NCI-H1105 treated with DMSO at 0.1 percent for 48 hours (cell line): ENCODE measurements around the gene PCBP4.
"Not testable (repeated sequence)": the region's sequence is repeated elsewhere in the genome, so short reads cannot be mapped to it uniquely, and the experiment has no call there.

Experiments
- DNase-seq: peaks from one replicate; lab custom pipeline; 2025; lab: John Stamatoyannopoulos, UW

The PCBP4 gene

DNA sequence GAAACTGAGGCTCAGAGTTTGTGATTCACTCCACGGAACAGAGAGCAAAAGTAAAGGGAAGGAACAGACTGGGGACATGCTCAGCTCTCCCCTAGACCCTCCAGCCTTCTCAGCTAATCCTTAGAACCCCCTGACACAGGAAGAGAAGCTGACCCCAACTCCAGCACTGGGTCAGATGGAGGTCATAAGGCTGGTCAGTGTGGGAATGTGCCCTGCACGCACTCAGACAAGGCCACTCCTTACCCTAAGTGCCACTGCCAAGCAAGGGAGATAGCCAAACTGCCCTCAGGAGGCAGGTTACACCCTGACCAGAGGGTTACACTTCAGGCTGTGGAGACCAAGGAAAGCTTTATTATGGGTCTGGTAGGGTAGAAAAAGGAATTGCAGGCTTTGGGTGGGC, 27.3 kb upstream of the PCBP4 start:
- no peak for DNase-seq

DNA sequence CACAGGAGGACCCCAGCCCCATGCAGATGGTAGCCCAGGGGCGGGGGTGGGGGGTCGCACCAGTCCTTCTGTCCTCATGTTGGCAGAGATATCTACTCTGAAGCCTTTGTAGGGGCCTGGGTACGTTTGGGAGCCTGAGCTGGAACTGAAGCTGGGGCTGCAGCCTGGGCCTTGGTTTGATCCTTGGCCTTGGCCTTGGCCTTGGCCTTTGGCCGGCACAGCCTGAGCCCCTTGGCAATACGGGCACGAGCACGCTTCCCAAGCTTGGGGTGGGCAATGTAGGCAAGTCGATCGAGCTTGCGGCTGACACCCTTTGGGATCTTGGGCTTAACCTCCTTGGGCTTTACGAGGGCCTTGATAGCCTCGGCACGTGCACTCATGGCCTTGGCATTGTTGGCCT, 26.4 kb upstream of the PCBP4 start:
- not testable (repeated sequence) for DNase-seq

DNA sequence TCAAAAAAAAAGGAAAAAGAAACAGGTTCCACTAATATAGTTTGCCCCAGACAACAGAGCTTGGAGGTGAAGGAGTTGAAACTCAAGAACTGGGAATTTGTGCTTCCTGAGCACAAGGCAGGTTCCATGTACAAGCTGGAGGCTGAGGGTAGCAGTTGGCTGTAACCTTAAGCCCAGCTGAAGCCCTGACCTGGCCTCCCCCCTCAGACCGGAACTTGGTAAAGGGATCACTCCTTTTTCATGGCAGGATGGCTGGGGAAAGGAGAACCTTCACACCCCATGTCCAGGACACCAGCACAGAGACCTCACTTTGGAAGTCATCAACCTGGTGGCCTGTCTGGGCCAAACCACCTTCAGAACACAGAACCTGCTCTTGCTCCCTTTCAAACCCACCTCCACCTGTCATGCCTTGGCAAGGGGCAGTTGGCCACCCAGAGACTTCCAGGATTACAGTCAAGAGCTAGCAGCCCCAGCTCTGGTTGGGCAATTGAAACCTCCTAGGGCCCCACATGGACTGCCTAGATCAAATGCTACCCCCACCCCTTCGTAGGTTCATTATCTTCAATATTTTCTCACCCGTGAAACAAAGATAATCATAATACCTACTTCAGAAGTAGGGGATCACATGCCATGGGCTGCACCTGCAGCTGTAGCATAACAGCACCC, 24.9 kb upstream of the PCBP4 start:
- DNase-seq, result no peak

DNA sequence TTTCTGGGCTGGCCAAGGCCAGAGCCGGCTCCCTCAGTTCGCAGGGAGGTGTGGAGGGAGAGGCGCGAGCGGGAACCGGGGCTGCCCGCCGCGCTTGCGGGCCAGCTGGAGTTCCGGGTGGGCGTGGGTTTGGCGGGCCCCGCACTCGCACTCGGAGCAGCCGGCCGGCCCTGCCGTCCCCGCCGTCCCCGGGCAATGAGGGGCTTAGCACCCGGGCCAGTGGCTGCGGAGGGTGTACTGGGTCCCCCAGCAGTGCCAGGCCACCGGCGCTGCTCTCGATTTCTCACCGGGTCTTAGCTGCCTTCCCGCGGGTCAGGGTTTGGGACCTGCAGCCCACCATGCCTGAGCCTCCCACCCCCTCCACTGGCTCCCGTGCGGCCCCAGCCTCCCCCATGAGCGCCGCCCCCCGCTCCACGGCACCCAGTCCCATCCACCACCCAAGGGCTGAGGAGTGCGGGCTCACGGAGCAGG, 23.3 kb upstream of the PCBP4 start:
- DNase-seq, result not testable (repeated sequence)

DNA sequence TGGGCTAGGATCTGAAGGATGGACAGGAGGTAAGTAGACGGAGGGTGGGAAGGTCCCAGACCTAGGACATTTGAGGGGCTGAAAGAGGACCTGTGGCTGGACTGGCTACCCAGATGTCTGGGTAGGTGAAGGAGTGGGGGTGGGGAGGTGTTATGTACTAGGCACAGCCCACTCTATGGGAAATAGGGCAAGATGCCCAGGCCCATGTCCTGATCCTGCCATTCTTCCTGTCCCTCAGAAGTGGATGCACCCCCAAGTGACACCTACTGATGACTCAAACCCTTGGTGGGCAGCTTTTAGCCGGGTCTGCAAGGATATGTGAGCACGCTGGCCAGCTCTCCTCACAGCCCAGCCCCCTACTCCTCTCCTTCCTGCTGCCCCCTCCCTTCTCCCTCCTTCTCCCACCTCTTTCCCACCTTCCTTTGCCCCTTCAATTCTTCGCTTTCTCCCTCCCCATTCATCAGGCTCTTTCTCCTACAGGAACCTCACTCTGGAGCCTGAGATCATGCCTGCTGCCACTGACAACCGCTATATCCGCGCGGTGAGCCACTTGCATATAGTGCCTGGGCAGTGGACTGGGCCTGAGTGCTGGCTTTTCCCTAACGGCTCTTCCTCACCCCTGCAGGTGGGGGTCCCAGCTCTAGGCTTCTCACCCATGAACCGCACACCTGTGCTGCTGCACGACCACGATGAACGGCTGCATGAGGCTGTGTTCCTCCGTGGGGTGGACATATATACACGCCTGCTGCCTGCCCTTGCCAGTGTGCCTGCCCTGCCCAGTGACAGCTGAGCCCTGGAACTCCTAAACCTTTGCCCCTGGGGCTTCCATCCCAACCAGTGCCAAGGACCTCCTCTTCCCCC, 21.3 kb upstream of the PCBP4 start:
- no peak for DNase-seq

DNA sequence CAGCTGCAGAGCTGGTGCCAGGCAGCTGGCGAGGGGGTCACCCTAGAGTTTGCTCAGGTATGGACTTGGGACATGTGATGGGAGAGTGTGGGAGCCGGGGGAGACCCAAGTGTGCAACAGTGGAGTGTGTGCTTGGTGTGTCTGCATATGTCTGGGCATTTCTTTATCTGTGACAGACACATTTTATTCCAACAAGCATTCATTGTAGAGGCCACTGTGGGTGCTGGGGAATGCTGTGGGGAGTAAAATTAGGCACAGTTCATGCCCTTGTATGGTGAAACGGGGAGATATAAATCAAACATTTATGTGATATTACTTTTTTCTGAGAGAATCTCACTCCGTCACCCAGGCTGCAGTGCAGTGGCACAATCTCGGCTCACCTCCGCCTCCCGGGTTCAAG, 20.3 kb upstream of the PCBP4 start:
- no peak for DNase-seq

DNA sequence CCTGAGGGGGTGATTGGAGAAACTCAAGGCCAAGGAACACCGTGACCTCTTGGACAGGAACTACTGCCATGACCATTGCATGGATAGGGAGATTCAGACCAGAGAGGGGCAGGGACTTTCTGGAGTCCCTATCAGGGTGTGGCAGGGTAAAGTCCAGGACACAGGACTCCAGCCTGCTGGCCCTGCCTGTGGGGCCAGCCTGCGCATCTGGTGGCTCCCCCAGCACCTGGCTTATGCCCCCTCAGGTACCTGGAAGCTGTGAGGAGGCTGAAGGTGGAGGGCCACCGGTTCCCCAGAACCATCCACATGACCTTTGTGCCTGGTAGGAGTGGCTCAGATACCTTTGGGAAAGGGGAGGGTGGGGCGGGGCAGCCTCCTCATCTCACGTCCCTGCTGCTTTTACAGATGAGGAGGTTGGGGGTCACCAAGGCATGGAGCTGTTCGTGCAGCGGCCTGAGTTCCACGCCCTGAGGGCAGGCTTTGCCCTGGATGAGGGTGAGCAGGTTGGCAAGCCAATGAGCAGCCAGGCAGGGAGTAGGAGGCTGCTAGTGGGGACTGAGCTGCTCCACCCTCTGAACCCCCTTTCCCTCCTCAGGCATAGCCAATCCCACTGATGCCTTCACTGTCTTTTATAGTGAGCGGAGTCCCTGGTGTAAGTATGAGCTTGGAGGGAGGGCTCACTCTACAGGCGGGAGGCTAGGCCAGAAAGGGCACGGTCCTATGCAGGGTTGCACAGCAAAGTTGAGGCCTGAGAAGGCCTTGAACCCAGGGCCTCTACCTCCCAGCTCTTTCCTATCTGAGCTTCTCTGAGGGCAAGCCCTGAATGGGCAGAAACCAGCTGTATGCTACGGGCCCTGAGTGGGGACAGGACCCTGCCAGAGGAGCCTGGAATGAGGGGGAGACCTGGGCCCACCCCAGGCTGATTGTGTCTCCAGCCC, 19.0 kb upstream of the PCBP4 start:
- no peak for DNase-seq

DNA sequence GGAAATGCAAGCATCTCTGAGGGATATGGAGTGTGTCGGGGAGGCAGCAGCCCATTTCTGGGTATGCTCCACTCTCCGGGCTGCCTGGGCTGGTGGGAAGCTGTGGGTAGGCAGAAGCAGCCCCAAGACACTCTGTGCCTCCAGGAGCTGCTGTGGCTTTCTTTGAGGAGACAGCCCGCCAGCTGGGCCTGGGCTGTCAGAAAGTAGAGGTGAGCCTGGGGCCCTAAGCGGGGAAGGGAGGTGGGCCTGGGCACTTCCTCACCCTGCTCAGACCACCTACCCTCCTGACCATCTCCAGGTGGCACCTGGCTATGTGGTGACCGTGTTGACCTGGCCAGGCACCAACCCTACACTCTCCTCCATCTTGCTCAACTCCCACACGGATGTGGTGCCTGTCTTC, 17.8 kb upstream of the PCBP4 start:
- DNase-seq, result no peak

DNA sequence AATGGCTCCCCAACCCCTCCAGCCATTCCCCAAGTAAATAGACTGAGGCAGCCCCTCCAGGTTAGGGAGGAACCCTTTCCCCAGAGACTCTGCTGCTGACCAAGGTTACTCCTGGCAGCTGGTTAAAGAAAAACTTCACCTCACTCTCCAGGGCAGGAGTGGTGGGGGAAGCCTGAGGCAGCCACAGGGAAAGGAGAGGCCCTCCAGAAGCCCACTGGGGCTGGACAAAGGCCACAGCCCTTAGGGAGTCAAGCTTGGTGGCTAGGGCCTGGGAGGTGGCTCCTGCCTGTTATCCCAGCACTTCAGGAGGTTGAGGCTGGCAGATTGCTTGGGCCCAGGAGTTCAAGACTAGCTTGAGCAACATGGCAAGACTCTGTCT, 17.0 kb upstream of the PCBP4 start:
- DNase-seq, result no peak

DNA sequence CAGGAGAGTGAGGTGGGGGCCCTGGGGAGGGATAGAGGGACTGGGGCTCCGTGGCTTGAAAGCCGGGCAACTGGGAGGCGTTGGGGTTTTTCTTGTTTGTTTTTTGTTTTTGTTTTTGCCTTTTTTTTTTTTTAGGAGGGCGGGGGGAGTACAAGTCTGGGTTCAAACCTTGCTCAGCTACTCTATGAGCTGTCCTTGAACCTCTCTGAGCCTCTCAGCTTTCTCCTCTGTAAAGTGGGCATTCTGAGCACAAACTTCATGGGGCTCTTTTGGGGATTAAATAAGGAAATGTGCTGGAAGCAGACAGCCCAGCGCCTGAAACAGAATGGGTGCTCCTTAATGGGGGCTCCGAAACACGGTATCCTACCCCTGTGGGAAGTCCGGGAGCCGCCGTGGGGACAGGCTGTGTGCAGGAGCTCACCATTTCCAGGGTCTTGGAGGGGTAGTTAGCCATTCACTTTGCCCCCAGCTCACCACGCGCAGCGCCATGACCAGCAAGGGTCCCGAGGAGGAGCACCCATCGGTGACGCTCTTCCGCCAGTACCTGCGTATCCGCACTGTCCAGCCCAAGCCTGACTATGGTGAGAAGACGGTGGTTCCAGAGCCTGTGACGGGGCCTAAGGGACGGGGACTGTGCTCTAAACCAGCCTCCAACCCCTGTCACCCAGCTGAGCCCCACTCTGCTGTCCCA, 16.5 kb upstream of the PCBP4 start:
- DNase-seq, result no peak

DNA sequence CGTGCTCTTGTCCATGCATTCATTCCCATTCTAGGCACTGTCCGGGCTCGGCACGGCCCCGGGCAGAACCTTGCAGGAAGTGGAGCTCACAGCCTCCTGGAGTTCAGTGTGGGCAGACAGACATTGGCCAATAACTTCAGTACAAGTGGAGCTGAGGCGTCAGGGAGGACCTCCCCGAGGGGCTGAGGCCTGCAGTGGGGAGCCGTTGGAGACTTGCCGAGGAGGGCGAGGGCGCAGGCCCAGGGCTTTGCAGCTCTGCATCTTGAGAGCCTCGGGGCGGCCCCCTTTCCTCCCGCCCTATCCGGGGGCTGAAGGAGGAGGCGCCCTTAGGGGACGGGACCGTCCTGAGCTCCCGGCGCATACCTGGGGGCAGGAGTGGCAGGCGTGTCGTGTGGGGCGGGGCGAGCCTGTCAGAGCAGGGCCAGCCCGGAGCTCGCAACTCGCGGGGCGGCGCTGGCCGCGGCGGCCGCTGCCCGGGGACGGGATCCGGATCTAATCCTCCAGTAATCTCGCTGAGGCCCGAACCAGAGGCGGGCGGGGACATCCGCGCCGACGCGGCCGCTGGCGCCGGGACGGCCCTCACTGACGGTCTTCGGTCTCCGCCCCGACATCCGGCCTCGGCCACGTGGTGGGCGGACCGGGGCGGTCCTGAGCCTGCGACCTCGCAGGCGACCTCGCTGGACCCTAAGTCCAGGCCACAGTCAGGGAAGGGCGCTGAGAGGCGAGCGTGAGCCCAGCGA, 15.8 kb upstream of the PCBP4 start, which contains the start of gene ACY1:
Gene ACY1 (plus strand): TSS at position 698 of the 740 bp plus-strand sequence. CDS start 530 bp downstream, outside the sequence.
- DNase-seq, result peak; percentile 36

DNA sequence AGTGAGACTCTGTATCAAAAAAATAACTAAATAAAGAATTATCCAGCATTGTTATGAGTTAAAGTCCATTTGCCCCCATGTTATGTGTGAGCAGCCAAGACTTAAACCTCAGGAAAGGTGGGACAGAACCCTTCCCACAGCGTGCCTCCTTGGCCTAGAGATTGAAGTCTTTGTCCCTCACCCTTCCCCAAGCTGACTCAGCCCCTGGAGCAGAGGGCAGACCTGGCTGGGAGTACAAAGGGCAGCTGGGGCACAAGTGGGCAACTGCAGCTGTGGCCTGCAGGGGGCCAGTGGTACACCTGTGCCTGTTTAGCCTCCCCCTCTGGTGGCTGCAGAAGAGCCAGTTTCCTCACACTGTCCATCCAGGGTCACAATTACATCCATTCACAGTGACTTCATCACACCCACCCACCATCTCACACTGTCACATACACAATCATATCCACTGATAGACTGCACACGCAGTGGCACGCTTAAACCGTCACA, 15.1 kb upstream of the PCBP4 start:
- DNase-seq, result peak; percentile 40

DNA sequence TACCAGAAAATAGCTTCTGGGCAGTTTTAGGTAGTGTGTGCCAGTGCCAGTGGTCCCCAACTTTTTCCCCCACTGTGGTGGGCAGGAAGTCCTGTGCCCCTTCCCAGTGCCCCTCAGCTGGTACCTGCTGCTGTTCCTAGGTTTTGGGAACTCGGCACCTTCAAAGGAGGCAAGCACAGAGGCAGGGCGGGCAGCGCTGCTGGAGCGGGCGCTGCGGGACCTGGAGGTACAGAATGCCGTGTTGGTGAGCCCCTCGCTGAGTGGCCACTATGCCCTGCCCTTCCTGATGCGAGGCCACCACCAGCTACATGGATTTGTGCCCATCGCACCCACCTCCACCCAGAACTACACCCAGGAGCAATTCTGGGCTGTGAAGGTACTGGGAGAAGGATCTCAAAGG, 13.0 kb upstream of the PCBP4 start:
- DNase-seq, result no peak

DNA sequence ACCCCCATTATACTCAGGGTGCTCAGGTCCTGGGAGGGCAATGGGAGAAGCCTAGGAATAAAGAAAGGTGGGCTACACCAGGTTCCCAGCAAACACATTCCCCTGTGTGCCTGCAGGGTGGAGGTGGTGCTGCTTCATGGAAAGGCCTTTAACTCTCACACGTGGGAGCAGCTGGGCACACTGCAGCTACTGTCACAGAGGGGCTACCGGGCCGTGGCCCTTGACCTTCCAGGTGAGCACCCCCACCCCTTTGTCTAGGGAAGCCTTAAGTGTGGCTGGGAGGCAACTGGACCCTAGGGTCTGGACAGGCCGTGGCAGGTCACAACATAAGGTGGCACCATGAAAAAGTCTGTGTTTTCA, 10.9 kb upstream of the PCBP4 start:
- no peak for DNase-seq

DNA sequence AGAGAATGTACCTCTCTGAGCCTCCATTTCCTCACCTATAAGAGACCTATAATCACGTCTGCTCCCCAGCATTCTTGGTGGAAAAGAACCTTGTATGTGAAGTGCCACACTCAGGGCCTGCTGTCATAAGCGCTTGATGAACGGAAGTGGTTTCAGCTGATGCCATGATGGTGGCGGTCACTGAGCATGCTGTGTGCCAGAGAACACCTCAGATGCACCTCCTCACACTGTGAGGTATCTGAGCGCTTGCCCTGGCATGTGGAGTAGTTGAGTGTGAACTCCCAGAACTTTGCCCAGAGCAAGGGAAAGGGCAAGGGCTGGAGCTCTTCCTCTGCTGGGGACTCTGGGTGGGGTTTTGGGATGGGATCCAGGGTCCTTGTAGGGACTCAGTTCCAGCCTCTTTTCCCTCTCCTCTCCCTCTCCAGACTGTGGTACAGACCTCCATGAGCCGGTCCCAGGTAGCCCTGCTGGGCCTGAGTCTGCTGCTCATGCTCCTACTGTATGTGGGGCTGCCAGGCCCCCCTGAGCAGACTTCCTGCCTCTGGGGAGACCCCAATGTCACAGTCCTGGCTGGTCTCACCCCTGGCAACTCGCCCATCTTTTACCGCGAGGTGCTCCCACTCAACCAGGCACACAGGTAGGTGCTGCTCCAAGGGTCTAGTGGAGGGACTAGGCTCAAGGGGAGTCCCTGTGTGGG, 10.3 kb upstream of the PCBP4 start:
- DNase-seq, result no peak

DNA sequence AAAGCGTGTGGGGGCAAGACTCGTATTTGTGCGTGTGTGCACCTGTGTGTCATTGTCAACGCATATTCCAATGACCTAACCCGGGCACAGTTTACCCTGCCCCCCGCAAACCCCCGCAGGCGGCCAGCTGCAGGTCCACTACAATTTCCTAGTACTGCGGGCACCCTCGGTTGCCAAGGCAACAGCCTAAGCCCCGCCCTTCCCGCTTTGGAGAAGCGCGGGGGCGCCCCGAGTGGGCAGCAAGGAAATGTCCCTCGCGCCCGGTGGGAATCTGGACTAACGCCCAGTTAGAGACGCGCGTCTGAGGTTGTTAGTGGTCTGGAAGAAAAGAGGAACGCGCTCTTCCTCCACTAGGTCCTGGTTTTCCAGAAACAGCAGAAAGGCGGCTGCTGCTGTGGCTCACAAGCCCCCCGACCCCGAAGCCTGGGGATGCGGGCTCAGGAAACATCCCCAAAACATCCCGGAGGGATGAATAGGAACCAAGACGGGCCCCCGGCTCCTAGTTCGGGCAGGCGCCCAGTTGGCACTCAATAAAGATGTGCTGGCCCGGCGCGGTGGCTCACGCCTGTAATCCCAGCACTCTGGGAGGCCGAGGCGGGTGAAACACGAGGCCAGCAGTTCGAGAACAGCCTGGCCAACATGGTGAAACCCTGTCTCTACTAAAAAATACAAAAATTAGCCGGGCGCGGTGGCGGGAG, 8.7 kb upstream of the PCBP4 start:
- no peak for DNase-seq

DNA sequence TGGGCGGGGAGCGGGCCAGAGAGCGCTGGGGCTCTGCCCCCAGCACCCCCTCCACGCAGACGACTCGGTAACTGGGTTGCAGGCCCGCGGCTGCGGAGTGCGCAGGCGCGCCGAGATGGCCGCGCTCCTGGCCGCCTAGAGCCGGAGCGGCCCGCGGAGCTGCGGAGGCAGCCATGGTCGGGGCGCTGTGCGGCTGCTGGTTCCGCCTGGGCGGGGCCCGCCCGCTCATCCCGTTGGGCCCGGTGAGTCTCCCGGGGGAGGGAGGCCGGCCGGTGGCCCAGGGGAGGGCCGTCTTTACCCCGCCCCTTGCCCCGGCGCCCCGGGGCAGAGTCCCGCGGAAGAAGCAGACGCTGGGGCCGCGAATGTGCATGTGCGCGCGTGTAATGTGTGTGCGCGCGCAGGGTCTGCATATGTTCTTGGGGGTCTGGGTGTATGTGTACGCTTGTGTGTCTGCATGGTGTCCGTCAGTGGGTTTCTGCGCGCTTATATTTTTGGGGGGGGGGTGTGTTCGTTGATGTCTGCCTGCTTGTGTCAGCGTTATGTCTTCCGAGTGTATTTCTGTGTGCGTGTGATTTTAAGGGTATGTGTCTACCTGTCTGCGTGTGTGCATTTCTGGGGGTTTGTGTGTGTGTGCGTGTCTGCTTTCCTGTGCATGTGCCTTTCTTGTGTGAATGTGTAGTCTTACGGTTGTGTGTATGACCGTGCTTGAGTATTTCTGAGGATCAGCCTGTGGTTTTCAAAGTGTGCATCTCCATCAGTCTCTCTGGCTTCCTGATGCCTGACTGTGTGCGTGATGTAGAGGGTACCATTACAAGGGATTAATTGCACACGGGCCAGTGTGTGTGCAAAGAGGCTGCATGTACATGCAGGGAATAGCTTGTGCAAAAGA, 8.0 kb upstream of the PCBP4 start, which contains the start of gene ABHD14A:
Gene ABHD14A (plus strand): TSS at position 102 of the 889 bp plus-strand sequence. CDS start 72 bp downstream, at position 174.
- DNase-seq, result peak; percentile 38

DNA sequence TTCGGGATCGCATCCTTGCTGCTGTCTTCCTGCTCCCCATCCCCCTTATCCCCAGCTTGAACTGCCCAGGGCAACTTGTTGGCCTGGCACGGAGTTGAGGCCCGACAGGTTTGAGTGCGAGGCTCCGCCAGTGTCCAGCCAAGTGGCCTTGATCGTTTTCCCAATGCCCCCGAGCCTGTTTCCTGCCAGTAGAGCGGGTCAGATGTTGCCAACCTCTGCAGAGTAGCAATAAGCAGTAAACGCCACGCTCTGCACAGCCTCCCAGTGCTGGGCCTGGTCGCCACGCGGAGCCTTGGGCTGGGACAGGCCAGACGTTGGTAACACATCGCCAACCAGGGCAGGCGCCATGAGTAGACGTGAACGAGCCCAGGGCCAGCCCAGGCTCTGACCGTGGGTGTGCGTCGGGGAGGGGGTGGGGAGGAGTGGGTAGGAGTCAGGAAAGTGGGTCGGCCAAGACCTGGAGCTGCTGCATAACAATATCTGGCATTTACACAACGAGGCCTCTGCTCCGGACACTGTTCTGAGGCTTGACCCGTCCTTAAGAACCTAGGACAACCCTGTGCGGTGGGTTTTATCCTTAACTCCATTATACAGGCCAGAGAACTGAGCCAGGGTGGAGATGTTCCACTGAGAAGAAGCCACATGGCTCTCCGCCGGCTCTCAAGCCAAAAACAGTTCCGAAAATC, 7.2 kb upstream of the PCBP4 start:
- no peak for DNase-seq
